HFFc6 (cell line): Measurements from ENCODE around the gene DNAJC28. TPM values are rescaled to one million over a fixed set of nuclear protein-coding genes. Genes with fewer than 3 reads are reported as not detected.
A peak's percentile ranks its signal among the peaks of the same experiment; 100 is the strongest.

Source experiments
- DNase-seq: peaks from one replicate; pipeline ENCODE4 v3.0.0-alpha.2; 2018
- H3K27ac Mint-ChIP-seq: 2 replicates; pipeline ENCODE4 v1.8.0; 2020; ENCODE audit warnings: mild to moderate bottlenecking, mixed read lengths
- H3K27me3 Mint-ChIP-seq: 2 replicates; pipeline ENCODE4 v1.8.0; 2021; ENCODE audit warnings: mild to moderate bottlenecking, moderate library complexity, mixed read lengths; ENCODE audit not compliant: insufficient read depth
- H3K36me3 Mint-ChIP-seq: 2 replicates; pipeline ENCODE4 v1.8.0; 2021; ENCODE audit warnings: low read depth, mixed read lengths
- H3K4me1 Mint-ChIP-seq: 2 replicates; pipeline ENCODE4 v1.8.0; 2020; ENCODE audit warnings: low read depth, mixed read lengths
- H3K4me3 Mint-ChIP-seq: 2 replicates; pipeline ENCODE4 v1.8.0; 2020; ENCODE audit warnings: mild to moderate bottlenecking, moderate library complexity, mixed read lengths
- H3K9me3 Mint-ChIP-seq: 2 replicates; pipeline ENCODE4 v1.8.0; 2020; ENCODE audit warnings: mild to moderate bottlenecking, mixed read lengths
- total RNA-seq, 6 experiments: library from RNA; stranded (reverse); fragmentation: NEBNext Ultra II Directional; extraction: Animal tissue kit (Norgen Biotek cat#: 25700); gene quantifications; 2 replicates in 1 of 6; 3 replicates in 5 of 6; pipeline ENCODE4 v1.2.3, GENCODE V29; 2021
- TF ChIP-seq, protein P1 (sequence below): fragments of 200-600 bp; sonication (generic); IDR thresholded peaks from 2 replicates; pipeline ENCODE4 v1.5.0; 2021; ENCODE audit warnings: antibody characterized with exemption, mild to moderate bottlenecking

DNAJC28 gene
- total RNA-seq, 6 experiments from 2014 or later: 0.91 to 2.2 (median 1.2) TPM

DNA sequence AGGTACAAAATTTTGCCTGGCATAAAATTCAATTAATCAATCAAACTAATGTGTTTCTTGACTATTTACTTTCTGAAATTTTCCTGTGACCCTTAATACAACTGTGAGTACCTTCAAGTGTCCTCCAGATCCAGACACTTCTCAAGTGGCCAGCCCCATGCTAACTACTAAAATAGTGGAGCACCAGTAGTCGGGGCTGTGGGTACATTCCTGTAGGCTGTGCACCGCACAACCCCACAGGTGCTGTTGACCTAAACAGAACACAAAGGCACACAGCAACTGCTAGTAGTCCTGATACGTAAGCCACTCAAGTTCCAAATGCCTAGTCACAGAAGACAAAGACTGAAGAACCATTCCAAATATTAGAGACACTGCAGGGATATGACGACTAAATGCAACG, 48.3 kb downstream of the DNAJC28 start:
- Mint-ChIP-seq H3K9me3 (no peaks in the 10 kb centered on the region), H3K27ac (no peak overlapping the region; the same call in 1 of the 2 replicates), H3K27me3 (no peaks in the 10 kb centered on the region), H3K4me1 (peaks cover 21% of the 10 kb centered on the region), H3K4me3 (no peak overlapping the region), H3K36me3 (no peaks in the 10 kb centered on the region)
- TF ChIP-seq, protein P1, sequence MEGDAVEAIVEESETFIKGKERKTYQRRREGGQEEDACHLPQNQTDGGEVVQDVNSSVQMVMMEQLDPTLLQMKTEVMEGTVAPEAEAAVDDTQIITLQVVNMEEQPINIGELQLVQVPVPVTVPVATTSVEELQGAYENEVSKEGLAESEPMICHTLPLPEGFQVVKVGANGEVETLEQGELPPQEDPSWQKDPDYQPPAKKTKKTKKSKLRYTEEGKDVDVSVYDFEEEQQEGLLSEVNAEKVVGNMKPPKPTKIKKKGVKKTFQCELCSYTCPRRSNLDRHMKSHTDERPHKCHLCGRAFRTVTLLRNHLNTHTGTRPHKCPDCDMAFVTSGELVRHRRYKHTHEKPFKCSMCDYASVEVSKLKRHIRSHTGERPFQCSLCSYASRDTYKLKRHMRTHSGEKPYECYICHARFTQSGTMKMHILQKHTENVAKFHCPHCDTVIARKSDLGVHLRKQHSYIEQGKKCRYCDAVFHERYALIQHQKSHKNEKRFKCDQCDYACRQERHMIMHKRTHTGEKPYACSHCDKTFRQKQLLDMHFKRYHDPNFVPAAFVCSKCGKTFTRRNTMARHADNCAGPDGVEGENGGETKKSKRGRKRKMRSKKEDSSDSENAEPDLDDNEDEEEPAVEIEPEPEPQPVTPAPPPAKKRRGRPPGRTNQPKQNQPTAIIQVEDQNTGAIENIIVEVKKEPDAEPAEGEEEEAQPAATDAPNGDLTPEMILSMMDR: no peak
- no peak for DNase-seq

DNA sequence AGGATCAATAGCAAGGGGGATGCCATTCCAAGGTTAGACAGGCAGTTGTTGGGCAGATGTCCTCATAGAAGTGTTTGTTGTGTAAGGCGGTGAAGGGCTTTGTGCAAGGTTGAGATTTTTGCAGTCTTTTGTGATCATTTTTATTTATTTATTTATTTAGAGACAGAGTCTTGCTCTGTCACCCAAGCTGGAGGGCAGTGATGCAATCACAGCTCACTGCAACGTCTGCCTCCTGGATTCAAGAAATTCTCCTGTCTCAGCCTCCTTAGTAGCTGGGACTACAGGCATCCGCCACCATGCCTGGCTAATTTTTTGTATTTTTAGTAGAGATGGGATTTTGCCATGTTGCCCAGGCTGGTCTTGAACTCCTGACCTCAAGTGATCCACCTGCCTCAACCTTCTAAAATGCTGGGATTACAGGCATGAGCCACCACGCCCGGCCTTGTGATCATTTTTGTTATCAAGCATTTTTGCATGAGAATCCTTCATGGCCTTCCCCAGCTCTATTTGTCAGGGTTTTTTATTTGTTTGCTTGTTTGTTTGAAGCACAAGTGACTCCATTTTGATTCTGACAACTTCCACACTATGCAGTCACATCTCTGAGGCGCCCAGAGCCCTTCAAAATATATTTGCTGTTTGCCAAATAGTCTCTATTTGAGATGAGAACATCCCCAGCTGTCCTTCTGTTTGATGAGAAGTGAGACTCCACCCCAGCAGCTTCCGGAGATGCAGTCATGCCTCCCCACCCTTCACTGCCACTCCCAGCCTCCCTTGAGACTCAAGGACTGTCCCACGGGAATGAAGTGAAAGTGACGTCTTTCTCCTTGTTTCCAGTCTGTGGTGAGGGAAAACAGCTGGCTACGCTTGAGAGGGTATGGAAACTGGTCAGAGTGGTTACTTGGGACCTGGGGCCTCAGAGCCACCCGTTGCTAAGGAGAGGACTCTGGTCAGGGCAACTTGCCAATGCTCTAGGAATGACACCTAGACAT, 49.7 kb downstream of the DNAJC28 start:
- no peaks in the 10 kb centered on the region for H3K36me3 Mint-ChIP-seq
- H3K27me3 Mint-ChIP-seq: no peaks in the 10 kb centered on the region; the same call in 1 of the 2 replicates
- peak overlapping the region; percentile 21; the same call in 1 of the 2 replicates for H3K4me3 Mint-ChIP-seq
- TF ChIP-seq, protein P1: no peak
- no peaks in the 10 kb centered on the region for H3K9me3 Mint-ChIP-seq
- peak; percentile 65 for DNase-seq
- peaks cover 21% of the 10 kb centered on the region for H3K4me1 Mint-ChIP-seq
- H3K27ac Mint-ChIP-seq: peak overlapping the region; percentile 87

Other genes with a start within 250 kb of the DNAJC28 start
- gene IL10RB, start 225.3 kb downstream of the DNAJC28 start, total RNA-seq: 10 to 100 TPM; 25.5 to 35.3 (median 29.5) TPM
- 10 to 100 TPM; 42.0 to 49.7 (median 43.6) TPM for gene IFNAR1, start 166.7 kb downstream of the DNAJC28 start, total RNA-seq
- gene IFNGR2, start 88.3 kb downstream of the DNAJC28 start, total RNA-seq: 10 to 100 TPM; 51.2 to 68.6 (median 64.2) TPM
- 10 to 100 TPM; 22.9 to 30.3 (median 24.5) TPM for gene TMEM50B, start 11.7 kb downstream of the DNAJC28 start, total RNA-seq
- gene GART, start 50.4 kb upstream of the DNAJC28 start, total RNA-seq: 10 to 100 TPM; 72.6 to 87.5 (median 80.2) TPM
- 100 to 1,000 TPM; 193 to 233 (median 219) TPM for gene SON, start 51.3 kb upstream of the DNAJC28 start, total RNA-seq
- gene DONSON, start 97.0 kb upstream of the DNAJC28 start, total RNA-seq: 10 to 100 TPM; 14.7 to 32.0 (median 28.6) TPM
- 10 to 100 TPM; 28.0 to 32.8 (median 30.2) TPM for gene CRYZL1, start 150.0 kb upstream of the DNAJC28 start, total RNA-seq
- gene ITSN1, start 150.8 kb upstream of the DNAJC28 start, total RNA-seq: 10 to 100 TPM; 47.7 to 54.8 (median 54.0) TPM